HG02571 (cell line): Measurements from ENCODE around the gene CLEC3B.
A peak's percentile ranks its signal among the peaks of the same experiment; 100 is the strongest.
"Not testable (repeated sequence)": the region's sequence is repeated elsewhere in the genome, so short reads cannot be mapped to it uniquely, and the experiment has no call there.

Experiments
- ATAC-seq: cut with Tn5 transposase; IDR thresholded peaks from one replicate; pipeline ENCODE4 v1.9.1; 2021; ENCODE audit warnings: mild to moderate bottlenecking, moderate library complexity; ENCODE audit not compliant: unreplicated experiment

The CLEC3B gene

DNA sequence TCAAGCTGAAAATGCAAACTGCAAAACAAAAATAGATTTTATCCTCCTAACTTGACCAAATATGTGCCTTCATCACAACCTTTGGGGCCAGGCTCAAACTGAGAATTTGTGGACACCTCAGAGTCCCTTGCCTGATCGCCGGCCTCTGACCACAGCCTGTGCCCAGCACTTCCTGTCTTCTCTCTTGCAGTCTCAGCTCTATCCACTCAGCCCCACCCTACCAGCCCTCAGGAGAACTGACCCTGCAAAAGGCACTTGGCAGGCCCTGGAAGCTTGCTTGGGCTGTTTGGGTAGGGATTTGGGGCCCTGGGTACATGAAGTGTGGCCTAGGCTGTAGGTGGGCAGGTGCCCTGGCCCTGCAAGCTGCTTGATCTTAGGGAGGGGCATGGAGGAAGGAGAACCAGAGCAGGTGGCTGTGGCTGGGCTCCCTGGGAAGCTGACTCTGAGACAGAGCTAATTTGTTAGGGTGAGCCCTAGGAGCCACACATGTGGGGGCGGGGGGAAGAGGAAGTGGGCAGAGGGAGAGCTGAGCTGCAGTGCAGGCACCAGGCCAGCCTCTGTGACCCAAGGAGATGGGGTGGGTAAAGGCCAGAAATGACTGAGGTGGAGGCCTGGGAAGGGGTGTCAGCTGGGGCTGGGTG is 8.6 kb downstream of the CLEC3B start:
- ATAC-seq = no peak

- no peak for ATAC-seq
These were observed 9.6 kb downstream of the CLEC3B start for GRCh38 chr3:45035441-45036301.

GRCh38 chr3:45037720-45038455 is 11.8 kb downstream of the CLEC3B start:
- peak; percentile 57 for ATAC-seq

- ATAC-seq = no peak
These were observed 15.6 kb downstream of the CLEC3B start for GRCh38 chr3:45041666-45042065.

DNA sequence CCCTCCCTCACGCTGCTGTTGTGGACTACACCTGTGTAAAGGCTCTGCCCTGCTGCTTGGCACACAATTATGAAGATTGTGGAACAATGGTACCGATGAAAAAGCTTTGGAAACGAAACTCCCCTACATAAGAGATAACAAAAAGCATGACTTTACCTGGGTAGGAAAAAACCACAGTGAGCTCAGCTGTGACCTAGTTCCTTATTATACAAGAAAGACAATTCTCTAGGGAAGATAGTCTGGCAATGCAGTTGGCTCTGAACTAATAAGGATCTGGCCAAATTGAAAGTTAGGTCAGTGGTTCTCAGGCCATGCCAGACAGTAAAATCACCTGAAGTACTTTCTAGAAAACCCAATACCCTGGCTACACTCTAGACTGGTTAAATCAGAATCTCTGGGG is 16.1 kb downstream of the CLEC3B start:
- no peak for ATAC-seq

DNA sequence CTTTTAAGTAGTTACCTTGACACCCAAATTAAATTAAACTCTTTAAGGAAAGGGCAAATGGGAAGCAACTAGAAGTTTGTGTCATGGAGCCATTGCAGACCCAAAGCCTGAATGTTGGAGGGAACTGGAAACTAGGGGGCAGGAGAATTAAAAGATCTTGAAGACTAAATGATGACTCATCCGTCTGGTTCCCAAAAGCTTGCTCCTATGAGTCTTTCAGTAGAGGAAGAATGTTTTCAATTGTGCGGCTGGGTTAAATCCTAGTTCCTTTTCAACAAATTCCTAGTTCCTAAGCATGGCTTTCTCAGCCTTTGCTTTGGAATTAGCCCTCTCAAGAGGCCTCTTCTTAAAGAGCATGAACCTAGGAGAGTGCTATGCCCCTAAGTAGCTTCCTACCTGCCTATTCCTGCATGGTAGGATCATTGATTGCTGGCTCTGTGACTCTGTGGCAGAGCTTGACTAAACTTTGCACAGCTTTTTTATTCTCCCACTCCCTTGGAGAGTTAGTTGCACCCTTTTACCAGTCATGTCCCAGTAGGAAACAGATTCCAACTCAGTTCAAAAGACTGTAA is 17.7 kb downstream of the CLEC3B start:
- no peak for ATAC-seq

GRCh38 chr3:45048244-45048643 is 22.1 kb downstream of the CLEC3B start:
- ATAC-seq = no peak

GRCh38 chr3:45049807-45050206 is 23.7 kb downstream of the CLEC3B start:
- no peak for ATAC-seq

DNA sequence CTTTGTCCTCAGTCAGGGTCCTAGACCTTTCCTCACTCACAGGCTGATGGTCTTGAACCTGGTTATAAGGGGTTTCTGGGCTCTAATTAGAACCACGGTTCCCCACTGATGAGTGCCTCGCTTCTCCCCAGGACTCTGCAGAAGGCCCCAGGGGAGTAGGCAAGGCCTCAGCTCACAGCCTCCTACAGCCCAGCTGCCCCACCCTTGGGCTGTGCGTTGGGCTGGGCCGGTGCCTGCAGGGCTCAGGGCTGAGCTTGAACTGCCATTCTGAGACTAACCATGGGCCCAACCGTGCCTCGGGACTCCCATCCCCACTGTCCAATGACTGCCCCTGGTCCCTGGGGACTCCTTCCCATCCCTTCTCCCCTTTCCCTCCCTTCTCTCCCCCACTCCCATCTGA is 25.6 kb downstream of the CLEC3B start:
- ATAC-seq = no peak

DNA sequence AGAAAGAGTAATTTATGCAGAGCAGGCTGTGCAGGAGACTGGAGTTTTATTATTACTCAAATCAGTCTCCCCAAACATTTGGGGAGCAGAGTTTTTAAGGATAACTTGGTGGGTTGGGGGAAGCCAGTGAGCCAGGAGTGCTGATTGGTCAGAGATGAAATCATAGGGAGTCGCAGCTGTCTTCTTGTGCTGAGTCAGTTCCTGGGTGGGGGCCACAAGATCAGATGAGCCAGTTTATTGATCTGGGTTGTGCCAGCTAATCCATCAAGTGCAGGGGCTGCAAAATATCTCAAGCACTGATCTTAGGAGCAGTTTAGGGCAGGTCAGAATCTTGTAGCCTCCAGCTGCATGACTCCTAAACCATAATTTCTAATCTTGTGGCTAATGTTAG is 27.7 kb downstream of the CLEC3B start:
- not testable (repeated sequence) for ATAC-seq

GRCh38 chr3:45054196-45054857 is 28.2 kb downstream of the CLEC3B start:
- ATAC-seq = no peak

- no peak for ATAC-seq
These were observed 28.9 kb downstream of the CLEC3B start for GRCh38 chr3:45055032-45055410.

- ATAC-seq = no peak
These were observed 29.5 kb downstream of the CLEC3B start for GRCh38 chr3:45055411-45056143.

GRCh38 chr3:45056608-45057301 is 30.7 kb downstream of the CLEC3B start:
- no peak for ATAC-seq

- no peak for ATAC-seq
These were observed 31.5 kb downstream of the CLEC3B start for GRCh38 chr3:45057557-45057956.

DNA sequence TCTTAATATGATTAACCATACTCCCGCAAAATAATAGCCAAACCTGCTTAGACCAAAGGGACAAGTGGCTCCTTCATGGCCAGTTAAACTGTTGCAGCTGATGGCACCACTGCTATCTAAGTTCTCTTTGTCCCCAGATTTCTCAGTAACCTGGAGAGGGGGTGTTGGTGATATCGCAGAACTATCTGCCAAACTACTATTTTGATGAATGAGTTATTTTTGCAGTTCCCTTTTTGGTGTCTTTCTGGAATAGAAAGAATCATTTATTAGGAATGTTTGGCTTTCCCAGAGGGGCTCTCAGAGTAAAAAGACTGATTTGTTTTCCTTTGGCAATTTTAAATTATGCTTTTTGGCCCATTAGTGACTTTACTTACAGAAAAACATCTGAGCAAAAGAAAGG is 33.0 kb downstream of the CLEC3B start:
- no peak for ATAC-seq

DNA sequence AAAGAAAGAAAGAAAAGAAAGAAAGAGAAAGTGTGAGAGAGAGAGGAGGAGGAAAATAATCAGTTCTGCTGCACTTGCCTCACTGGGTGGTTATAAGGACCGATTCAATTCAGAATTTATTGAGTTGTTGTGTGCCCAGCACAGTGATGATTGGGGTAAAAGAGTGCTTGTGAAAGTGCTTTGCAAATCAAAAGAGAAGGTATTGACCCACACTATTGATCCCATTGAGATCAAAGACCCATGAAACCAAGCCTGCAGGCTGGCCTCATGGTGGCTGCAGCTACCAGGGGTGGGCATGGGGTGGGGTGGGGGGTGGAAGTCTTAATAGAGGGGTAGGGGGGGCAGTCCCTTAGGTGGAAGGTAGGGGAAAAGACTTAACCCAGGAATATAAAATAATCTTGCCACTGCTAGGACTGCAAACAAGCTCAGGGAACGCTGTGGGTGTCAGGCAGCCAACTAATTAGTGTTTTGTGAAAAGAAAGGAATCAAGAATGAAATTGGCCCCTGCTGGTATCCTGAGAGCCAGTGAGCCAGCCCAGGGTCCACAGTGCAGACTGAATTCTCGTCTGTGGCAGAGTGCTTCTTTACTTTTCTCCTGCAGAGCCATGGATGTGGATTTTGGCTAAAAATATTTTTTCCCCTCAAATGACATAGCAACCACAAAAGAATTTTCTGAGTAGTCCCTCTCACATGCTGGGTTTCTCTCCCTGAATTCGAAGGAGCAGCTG is 34.2 kb downstream of the CLEC3B start:
- ATAC-seq = no peak

DNA sequence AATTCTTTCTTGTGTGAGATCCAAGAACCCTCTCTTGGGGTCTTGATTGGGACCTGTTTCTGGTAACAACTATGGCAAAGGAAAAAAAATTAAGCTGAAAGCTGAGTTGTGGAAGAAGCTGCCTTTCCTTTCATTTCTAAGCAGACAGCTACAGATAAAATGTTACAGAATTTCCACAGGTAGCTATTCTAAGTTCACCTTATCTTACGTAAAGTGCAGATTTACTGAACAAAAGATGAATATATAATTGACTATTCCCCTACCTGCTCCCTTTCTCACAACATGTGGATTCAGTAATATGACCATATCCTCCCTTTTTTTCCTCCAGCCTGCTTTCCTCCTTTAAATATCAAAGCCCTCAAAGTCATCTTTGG is 36.6 kb downstream of the CLEC3B start:
- ATAC-seq = no peak
